B cell (primary cell): ENCODE results near the gene CC2D2B.

Experiments
- CTCF ChIP-seq: fragments of 200-600 bp; IDR thresholded peaks from one replicate; pipeline ENCODE4 v1.8.0; 2022; ENCODE audit warnings: antibody characterized with exemption, mild to moderate bottlenecking
- EZH2 ChIP-seq: IDR thresholded peaks from 2 replicates; pipeline ENCODE4 v1.6.1; 2012; ENCODE audit warnings: borderline replicate concordance, low read depth, mild to moderate bottlenecking, moderate library complexity, low read length; ENCODE audit not compliant: insufficient read depth, poor library complexity, severe bottlenecking

- TF ChIP-seq CTCF = no peak
- TF ChIP-seq EZH2 = no peak
Observed at GRCh38 chr10:96038476-96039387, 131.0 kb downstream of the CC2D2B start.
